ENCODE measurements around the gene HOXB5. TPM values are rescaled to one million over a fixed set of nuclear protein-coding genes. Genes with fewer than 3 reads are reported as not detected.

The HOXB5 gene
- total and polyA plus RNA-seq, 2 of the 4 experiments (the other 2 are of a cell fraction) = 0.54 to 18.0 TPM

GRCh38 chr17:48609033-48609432, 15.5 kb upstream of the HOXB5 start:
- Histone ChIP-seq H3K18ac (ENCODE audit: low read depth, low read length) (no peak overlapping the region), H3K9ac (ENCODE audit: low read depth, low read length) (no peak overlapping the region), H3K4me1 (ENCODE audit: control insufficient read depth, insufficient read depth, low read length) (peaks cover 14% of the 10 kb centered on the region), H3K27ac (ENCODE audit: insufficient read depth, low read length) (no peak overlapping the region), H2BK5ac (ENCODE audit: low read depth, low read length, poor library complexity, severe bottlenecking) (no peak overlapping the region), H3K27me3 (ENCODE audit: control insufficient read depth, insufficient read depth, low read length) (no peaks in the 10 kb centered on the region), H4K91ac (ENCODE audit: insufficient read depth, low read depth, low read length) (0 out of 2 replicates have a peak overlapping the region, but pooled peaks have one; percentile 19), H2AFZ (replicated peaks; ENCODE audit: low read length, poor library complexity) (peak overlapping the region; percentile 40), H3K14ac (replicated peaks; ENCODE audit: low read depth, low read length) (peak overlapping the region; percentile 48), H3K56ac (ENCODE audit: extremely low read depth, insufficient read depth, low read length) (no peak overlapping the region), H2BK15ac (ENCODE audit: low read depth, low read length) (peak overlapping the region; percentile 19; the same call in 1 of the 3 replicates), H2BK20ac (ENCODE audit: low read depth, low read length) (no peak overlapping the region), H2BK120ac (ENCODE audit: low read depth, low read length) (no peak overlapping the region; the same call in 1 of the 2 replicates), H3K4ac (ENCODE audit: low read depth, low read length) (peak overlapping the region; percentile 32; the same call in 1 of the 2 replicates), H3K23ac (ENCODE audit: low read depth, low read length) (peak overlapping the region; percentile 11), H4K8ac (ENCODE audit: low read depth in 2 of 2, low read length in 2 of 2) (peak overlapping the region; percentile 93 to 95; a peak in 2 of 4 replicates), H4K20me1 (ENCODE audit: insufficient read depth, low read length) (no peaks in the 10 kb centered on the region), H2AK9ac (replicated peaks; ENCODE audit: low read depth, low read length, poor library complexity) (no peak overlapping the region), H3K4me2 (ENCODE audit: low read depth, low read length) (peak overlapping the region; percentile 88), H2AK5ac (ENCODE audit: low read depth, low read length) (peak overlapping the region; percentile 44), H3K36me3 (ENCODE audit: control insufficient read depth, insufficient read depth, low read length) (peaks cover 7% of the 10 kb centered on the region), H3K9me3 (ENCODE audit: control insufficient read depth, insufficient read depth, low read length) (no peaks in the 10 kb centered on the region), H4K5ac (ENCODE audit: low read depth, low read length) (no peak overlapping the region), H3K79me1 (ENCODE audit: low read depth in 1 of 2, low read length in 2 of 2) (peaks cover 9 to 40% of the 10 kb centered on the region in 2 experiments; a peak in 3 of 4 replicates), H3K4me3 (ENCODE audit: insufficient read depth, low read depth, low read length) (no peak overlapping the region), H3K9me1 (ENCODE audit: insufficient read depth, low read length) (0 out of 2 replicates have a peak, but pooled peaks cover 3% of the 10 kb centered on the region)
- BruUV-seq (replicated peaks) = no TSS peak
- ATAC-seq (ENCODE audit: low read depth) (0 out of 2 replicates have a peak, but pooled peaks have one; percentile 2), DNase-seq (no peak)
- ChIA-PET CTCF (interaction anchor here (1.6 kb wide), 1 partner anchor 10 kb away, joined by 3 read pairs; no protein-coding TSS in a partner anchor), POLR2A (ENCODE audit: unreplicated experiment) (interaction anchor here (1.0 to 1.1 kb wide), 2 partner anchors 21 to 262 kb away, joined by 4 read pairs; no protein-coding TSS in a partner anchor)
- dilution Hi-C loops (cut with HindIII; ENCODE audit: low sequenced_read_pairs, unreplicated experiment) (no loop called here), intact Hi-C loops (cut with micrococcal nuclease) (no loop called here), in situ Hi-C loops (cut with MboI; ENCODE audit: low sequenced_read_pairs) (no loop called here)
- TF ChIP-seq MAFK (IDR thresholded peaks at IDR 0.05; ENCODE audit: low read depth, low read length) (no peak), RFX5 (IDR thresholded peaks at IDR 0.05; ENCODE audit: low read depth, low read length) (no peak), RAD21 (IDR thresholded peaks at IDR 0.05; ENCODE audit: low read length) (no peak), RCOR1 (IDR thresholded peaks at IDR 0.05; ENCODE audit: insufficient replicate concordance, low read length) (no peak), CEBPB (IDR thresholded peaks at IDR 0.05; ENCODE audit: low read depth, low read length) (no peak), FOS (IDR thresholded peaks at IDR 0.05; ENCODE audit: low read depth, low read length) (no peak), CHD1 (IDR thresholded peaks at IDR 0.05; ENCODE audit: low read depth, low read length) (no peak)
